NCI-H2081 (cell line): ENCODE data around the gene TMEM44.
A peak's percentile ranks its signal among the peaks of the same experiment; 100 is the strongest.

ENCODE experiments used
- DNase-seq, 2 experiments: peaks; one replicate each; lab custom pipeline; 2025; lab: John Stamatoyannopoulos, UW

The TMEM44 gene

DNA sequence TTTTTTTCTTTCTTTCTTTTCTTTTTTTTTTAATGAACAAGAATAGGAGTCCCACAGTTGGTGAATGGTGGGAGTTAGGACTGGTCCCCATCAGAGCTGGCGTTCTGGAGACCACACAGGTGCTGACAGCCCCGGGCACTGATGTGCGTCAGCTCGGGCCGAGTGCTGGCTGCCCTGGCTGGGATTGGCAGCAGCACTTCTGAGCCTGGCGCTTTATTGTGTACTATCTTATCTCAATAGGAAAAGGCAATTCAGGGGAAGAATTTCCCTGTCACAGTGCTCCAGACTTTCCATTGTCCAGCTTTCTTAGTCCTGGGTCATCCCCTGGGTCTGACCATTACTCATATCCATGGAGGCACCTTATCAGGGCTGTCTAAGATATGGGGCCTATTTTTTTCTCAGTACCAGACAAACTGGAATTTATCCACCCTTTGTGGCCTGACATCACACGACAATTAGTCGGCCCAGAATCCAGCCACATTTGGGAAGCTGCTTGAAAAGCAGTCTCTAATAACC, 54.1 kb downstream of the TMEM44 start:
- no peak for DNase-seq

DNA sequence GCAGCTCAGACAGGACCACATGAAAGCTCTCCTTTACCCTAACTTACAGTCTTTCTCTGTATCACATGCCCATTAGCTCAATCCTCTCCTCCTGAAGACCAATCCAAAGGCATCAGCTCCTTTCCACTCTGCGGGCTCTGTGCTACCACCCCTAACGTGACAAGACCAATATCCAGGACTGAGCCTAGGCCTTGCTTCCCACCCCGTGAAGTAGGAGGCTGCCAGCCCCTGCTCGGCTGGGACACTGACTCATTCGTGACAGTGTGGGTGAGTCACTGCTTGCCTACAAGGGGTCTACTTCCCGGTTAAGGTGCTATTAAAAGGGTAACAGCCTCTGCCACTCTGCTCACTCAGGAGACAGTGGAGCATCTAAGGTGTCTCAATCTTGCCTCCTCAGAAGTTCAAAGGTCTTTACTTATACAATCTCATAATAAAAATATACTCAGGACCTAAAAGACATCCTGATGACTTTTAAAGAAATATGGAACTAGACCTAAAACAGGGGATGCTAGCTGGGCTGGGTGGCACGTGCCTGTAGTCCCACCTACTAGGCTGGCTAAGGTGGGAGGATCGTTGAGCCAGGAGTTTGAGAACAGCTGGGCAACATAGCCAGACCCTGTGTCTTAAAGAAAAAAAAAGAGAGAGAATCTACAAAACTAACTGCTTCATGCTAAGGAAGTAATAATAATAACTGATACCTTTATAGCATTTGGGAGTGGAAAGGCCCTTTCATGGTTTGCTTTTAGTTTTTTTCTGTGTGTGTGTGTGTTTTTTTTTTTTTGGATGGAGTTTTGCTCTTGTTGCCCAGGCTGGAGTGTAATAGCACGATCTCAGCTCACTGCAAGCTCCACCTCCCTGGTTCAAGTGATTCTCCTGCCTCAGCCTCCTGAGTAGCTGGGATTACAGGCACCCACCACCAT, 55.0 kb downstream of the TMEM44 start:
- no peak for DNase-seq

DNA sequence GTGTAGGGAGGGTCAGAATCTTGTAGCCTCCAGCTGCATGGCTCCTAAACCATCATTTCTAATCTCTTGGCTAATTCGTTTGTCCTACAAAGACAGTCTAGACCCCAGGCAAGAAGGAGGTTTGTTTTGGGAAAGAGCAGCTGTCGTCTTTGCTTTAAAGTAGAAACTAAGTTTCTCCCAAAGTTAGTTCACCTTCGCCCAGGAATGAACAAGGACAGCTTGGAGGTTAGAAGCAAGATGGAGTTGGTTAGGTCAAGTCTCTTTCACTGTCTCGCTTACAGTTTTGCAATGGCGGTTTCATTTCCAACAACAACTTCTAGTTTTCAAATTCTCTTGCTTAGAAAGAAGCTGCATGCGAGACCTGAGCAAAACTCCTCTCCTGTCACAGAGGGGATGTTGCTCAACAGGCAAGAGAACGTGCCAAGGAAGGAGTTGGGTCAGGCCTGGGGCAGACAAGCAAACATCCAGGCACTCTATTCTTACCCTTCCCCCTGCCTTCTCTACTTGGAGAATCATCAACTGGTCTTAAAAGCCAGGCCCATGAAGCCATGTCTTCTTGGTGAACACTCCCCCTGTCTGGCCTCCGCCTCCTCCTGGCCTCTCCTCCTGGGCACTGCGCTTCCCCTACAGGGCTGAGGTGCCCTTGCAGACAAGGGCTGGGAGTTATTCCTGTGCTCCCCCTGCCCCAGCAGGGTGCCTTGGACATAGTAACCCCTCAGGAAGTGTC, 57.6 kb downstream of the TMEM44 start:
- no peak for DNase-seq

DNA sequence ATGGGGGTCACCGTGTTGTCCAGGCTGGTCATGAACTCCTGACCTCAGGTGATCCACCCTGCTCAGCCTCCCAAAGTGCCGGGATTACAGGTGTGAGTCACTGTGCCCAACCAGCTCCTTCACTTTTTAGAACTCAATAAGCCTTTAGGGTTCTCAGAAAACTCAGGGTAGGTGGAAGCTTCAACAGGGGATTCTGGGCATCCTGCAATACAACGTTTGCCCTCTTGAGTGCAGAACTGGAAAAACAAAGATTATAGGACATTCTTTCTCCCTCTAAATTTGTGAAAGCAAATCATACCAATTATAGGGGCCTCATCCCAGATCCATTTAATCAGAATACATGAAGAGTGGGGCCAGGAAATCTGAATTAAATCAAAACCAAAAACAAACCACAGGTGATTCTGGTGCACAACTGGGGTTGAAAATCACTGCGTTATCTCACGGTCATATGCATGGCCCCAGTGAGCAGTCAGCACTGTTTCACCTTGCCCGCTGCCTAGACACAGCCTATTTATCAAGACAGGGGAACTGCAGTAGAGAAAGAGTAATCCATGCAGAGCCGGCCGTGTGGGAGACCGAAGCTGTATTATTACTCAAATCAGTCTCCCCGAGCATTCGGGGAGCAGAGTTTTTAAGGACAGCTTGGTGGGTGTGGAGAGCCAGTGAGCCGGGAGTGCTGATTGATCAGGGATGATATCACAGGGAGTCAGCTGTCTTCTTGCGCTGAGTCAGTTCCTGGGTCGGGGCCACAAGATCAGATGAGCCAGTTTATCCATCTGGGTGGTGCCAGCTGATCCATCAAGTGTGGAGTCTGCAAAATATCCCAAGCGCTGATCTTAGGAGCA, 58.4 kb downstream of the TMEM44 start:
- no peak for DNase-seq

DNA sequence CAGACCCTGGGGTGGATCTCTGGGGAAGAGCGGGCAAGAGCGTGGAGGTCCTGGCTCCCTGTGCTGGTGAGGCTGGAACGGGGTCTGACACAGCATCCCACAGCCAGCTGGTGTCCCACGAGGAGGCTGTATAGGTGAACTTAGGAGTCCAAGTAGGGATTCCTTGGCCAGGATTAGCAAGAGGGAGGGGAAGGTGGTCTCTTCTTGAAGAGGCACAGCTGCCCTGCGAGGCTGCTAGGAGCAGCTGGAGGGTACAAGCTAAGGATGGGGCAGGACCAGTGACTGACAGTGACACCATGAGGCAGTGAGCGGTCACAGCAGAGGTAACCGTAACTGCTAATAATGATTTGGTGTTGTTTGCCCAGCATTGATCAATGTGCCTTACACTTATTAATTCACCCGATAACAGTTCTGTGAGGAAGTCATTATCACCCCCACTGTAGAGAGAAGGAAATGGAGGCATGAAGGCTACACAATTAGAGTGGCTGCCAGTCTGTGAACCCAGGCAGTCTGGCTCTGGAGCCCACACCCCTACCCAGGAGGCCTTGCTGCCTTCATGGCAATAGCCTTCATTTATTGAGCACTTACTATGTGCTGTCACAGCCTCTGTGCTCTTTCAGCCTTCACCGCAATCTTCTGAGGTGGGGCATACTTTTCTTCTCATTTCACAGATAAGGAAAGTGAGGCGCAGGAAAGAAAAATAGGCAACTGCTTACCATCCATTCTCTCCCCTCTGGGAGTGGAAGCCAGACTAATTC, 59.4 kb downstream of the TMEM44 start:
- DNase-seq = peak; percentile 38 to 46

DNA sequence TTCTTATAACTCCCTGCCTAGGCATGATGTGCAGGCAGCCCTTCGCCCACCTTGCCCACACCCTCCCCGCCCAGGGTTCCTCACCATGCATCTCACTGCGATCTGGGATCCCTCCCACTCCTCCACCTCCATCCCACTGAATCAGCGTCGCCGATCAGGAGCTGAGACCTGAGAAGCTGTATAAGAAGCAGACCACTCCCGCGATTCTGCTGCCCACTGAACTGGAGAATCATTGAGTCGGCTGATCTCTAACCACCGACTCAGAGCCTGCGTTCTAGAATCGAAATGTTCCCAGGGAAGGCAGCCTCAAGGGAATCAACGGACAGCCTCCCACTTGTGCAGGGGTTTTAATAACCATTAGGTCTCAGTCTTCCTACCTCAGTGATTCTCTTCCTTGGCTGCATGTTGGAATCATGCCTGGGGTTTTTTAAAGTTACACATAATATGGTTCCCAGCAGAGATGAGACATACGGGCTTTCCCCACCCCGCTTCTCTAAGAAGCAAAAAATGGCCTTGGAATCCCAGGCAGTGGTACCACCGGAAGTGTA, 60.2 kb downstream of the TMEM44 start:
- no peak for DNase-seq

DNA sequence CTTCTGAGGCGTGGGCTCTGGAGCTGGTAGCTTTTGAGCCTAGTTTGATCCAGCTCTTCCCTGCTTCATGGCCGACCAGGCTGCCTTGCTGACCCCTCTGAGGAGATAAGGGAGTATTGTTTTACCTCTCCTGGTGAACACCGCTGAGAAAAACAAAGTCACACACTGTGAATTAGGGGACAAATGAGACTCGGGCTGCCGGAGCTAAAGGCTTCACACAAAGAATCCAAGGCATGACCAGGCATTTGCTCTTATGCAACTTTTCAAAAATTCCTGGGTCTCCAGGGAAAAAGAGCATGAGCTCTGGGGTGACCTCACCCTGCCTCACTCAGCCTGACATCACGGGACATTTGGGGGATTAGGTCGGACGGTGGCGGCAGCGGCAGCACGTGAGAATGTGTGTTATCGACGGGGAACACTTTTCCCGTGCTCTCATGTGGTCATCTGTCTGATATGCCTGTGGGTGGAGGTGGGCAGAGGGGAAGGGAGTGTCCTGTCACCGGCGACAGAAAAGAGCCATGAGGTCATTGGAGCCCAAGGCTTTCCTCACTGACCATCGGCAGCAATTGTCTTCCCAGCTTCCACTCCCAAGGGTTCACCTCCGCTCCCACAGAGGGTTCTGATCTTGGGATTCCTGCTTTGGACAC, 61.0 kb downstream of the TMEM44 start:
- no peak for DNase-seq

DNA sequence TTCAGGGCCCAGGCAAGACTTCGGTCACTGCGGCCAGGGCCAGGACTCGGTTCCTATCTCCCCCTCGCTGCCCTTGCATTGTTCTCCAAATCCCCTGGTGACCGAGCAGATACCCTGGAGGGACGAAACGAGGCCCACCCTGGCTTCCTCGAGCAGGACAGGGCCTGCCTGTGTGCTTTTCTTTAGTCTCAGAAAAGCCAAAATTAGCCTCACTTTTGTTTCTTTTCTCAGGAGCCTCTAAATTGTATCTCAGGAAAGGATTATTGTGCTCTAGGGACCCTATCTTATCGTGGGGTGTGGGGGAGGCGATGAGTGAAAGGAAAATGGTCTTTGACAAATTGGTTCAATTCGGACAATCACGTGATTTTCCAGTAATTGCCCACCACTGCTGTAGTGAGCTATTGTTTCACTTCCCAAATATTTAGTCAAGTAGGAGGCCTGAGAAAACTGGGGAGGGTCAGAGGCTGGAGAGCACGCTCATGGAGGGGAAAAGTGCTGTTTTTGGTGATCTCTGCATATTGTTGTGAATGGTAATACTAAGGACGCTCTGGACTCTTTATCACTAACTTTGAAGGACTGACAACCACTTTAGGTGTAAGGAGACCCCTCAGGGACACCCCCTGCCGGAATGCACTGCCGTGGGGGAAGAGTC, 61.6 kb downstream of the TMEM44 start:
- DNase-seq = no peak

DNA sequence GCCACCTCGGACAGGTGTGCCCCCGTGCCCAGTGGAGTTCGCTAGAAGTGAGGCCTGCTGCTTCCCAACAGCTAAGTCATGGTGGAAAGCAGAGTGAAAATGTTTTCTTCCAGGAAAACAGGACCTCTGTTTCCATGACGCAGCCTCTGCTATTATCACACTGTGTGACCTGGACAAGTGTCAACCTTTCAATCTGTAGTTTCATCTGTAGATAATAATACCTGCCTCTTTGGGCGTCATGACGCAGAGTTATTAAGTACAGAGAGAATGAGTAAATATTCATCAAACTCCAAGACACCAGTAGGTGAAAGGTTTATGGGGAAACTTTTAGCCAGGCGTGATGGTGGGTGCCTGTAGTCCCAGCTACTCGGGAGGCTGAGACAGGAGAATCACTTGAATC, 62.3 kb downstream of the TMEM44 start:
- DNase-seq = no peak

DNA sequence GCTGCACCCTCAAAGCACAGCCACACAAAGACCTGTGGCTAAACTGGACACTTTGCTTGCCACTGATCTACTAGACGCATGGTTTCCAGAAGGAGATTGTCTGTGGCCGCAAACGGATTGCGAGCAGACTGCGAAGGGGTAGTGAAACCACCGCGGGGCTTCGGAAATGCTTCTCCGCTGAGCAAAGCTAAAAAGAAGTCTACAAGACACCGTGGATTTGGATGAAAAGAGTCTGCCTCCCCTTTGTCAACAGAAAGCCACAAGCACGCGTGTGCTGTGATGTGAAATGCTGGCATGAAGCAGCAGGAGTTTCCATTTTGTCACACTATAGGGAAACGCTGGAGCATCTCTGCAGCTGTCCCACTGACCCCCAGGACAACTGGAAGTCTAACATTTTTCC, 63.0 kb downstream of the TMEM44 start:
- no peak for DNase-seq

DNA sequence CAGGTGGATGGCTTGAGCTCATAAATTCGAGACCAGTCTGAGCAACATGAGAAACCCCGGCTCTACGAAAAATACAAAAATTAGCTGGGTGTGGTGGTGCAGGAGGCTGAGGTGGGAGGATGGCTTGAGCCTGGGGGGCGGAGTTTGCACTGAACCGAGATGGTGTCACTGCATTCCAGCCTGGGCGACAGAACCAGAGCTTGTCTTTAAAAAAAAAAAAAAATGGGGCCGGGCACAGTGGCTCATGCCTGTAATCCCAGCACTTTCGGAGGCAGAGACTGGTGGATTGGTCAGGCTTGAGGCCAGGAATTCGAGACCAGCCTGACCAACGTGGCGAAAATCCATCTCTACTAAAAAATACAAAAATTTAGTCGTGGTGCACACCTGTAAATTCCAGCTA, 64.0 kb downstream of the TMEM44 start:
- no peak for DNase-seq

DNA sequence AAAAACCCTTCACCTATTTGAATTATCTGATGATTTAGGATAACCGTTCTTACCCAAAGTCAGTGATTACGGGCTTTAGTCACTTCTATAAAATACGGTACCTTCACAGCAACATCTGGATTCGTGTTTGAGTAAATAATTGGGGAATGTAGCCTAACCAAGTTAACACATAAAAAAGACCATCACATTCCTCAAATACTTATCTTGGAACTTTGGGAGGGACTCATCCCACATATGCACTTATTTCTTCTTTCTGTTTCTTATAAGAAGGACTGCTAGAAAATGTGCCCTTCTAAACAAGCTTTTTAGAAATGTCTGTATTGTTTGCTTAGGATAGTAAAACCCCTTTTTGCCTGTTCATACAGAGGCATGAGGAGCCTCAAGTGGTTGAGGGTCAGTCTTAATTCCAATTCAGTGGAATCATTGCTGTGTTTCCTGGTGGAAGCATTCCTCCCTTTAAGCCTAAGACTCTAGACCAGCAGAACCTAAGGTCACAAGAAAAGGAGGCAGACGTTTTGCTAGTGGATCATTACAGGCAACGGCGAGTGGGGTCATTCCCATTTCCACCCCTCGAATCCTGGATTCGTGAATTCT, 67.5 kb downstream of the TMEM44 start:
- DNase-seq = no peak

DNA sequence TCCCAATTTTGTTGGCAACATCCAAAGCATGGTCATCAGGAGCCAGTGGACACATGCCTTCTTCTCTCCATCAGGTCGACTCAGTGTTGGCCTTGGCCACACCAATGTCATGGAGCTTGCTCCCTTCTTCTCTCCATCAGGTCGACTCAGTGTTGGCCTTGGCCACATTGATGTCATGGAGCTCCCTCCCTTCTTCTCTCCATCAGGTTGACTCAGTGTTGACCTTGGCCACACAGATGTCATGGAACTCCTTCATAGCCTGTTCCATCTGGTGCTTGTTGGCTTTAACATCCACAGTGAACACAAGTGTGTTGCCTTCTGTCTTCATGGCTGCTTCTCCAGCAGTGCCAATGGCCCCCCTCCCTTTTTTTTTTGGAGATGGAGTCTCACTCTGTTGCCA, 70.2 kb downstream of the TMEM44 start:
- DNase-seq = no peak

DNA sequence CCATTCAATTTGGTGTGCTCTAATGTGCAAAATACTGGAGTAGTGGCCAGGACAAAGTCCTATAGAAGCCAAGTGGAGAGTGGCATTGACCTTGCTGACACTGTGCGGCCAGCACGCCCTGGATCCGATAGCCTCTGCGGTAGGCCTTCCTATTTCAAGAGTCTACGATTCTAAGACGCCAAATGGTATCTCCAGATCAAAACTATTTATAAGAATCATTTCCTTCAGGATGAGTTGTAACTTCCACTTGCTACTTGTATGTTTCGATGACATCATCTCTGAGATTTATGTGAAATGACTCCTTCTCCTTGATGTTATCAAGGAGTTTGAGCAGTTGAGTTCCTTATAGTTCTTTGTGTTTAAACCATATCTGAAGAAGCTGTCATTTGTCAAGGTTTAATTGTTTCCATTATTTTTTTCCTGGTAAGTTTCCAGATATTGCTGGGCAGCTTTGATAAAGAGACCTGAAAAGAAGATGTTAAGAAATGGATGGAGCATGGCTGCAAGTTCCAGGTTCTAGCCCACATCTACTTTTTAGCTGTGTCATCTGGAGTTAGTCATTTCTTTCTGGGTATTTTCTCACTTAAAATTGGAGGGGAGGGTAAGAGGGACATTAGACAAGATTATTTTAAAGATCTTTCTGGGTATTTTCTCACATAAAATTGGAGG, 71.8 kb downstream of the TMEM44 start:
- no peak for DNase-seq

DNA sequence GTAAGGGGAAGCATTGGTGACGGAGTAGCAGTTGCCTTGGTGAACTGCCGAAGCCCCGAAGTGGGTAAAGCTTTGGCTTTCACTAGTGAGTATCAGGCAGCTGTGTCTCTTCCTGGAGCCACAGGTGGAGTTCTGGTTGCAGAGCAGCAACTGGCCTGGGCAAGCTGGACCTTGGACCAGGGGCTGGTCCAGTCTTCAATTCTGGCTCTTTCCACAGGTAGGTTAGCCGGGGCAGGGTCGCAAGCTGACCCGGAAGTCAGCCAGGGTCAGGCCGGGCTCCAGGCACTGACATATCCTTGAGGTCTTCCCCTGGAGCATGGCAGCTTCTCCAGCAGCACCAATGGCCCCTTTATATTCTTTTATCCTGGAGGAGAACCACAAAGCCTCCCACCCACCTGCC, 73.2 kb downstream of the TMEM44 start:
- DNase-seq = no peak

DNA sequence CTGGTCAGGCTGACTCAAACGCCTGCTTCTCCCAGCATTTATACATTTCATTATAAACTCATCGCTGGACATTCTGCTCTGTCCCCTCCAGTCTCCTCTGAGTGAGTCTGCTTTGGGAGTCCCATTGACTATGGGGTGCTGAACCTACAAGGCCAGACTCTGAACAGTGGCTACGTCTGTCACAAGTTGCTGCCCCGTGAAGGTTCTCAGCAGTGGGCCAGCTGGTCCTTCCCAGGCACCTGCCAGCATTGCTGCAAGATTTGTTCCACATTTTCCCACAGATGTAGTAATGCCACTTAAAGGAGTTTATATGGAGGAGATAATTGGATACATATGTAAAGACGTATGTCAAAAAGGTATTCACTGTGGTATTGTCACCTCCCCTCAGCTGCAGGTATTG, 73.7 kb downstream of the TMEM44 start:
- no peak for DNase-seq

DNA sequence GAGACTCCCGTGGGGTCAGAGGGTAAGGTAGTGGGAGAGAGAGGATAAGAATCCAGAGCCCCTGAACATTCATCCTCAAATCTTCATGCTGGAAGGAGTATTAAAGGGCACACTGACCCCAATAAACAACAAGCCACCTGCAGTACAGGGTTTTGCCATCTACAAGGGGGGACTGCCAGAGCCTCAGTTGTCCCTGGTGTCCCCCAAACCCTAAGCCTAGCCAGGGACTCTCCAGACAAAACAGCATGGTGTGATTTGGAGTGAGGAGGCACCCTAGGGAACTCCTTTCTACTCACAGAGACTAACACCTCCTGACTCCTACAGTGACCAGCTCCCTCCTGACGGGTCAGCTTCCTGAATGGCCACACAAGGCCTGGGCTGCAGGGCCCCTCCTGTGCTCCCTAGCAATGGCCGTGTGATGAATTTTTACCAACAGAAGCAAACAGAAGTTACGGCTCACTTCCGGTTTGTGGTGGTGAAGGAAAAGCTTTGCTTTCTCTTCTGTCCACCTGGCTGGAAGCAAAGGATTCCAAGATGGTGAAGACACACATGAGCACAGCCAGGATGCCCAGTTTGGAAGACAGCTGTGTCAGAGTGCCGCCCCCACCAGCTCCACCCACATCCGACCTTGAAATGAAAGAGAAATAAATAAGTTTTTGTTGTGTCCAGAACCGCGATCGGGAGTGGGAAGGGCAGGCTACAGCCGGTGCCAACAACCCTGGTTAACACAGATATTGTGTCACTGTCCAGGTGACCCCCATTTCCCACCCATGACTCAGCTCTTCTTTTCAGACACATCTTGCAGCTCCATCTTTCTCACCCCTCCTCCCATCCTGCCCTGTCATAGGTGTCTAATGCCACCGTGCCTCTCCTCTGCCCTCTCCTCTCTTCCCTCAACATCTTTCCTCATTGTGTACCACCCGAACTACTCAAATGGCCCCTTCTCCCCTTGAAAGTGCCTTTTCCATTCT, 76.8 kb downstream of the TMEM44 start:
- no peak for DNase-seq
